Fibroblast of villous mesenchyme (primary cell): Measurements from ENCODE around the gene LRRC7. TPM values are rescaled to one million over a fixed set of nuclear protein-coding genes. Genes with fewer than 3 reads are reported as not detected.

Experiments
- DNase-seq: peaks from one replicate; pipeline ENCODE4 v3.0.0-alpha.2; 2010; ENCODE audit warnings: low read depth
- H3K4me3 ChIP-seq: 2 replicates; pipeline ENCODE4 v1.5.1; 2011; ENCODE audit warnings: low read depth, mild to moderate bottlenecking, low read length
- total RNA-seq: library from RNA; depleted of rRNA; stranded (reverse); fragments of >200 nt; gene quantifications from 2 replicates; pipeline ENCODE4 v1.2.3, GENCODE V29; 2012
- TF ChIP-seq, protein P1 (sequence below): IDR thresholded peaks from 2 replicates; pipeline ENCODE4 v1.5.1; 2012; ENCODE audit warnings: low read depth, mild to moderate bottlenecking, low read length; ENCODE audit not compliant: insufficient read depth

Gene LRRC7
- total RNA-seq, 1 donor, result 0.43 TPM

DNA sequence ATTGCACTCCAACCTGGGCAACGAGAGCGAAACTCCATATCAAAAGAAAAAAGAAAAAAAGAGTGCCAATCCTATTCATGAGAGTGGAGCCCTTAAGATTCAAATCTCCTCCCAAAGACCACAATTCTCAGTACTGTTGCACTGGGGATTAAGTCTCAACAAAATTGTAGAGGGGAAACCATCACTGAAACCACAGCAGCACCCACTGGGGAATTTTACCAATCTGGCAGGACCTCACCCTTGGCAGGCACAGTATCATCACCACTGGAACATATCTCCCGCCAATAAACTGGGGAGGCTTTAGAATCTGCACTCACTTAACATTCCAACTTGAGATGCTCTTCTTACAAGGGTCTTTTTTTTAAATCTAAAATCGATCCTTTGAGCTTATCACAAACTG is 596.6 kb downstream of the LRRC7 start:
- TF ChIP-seq, protein P1, sequence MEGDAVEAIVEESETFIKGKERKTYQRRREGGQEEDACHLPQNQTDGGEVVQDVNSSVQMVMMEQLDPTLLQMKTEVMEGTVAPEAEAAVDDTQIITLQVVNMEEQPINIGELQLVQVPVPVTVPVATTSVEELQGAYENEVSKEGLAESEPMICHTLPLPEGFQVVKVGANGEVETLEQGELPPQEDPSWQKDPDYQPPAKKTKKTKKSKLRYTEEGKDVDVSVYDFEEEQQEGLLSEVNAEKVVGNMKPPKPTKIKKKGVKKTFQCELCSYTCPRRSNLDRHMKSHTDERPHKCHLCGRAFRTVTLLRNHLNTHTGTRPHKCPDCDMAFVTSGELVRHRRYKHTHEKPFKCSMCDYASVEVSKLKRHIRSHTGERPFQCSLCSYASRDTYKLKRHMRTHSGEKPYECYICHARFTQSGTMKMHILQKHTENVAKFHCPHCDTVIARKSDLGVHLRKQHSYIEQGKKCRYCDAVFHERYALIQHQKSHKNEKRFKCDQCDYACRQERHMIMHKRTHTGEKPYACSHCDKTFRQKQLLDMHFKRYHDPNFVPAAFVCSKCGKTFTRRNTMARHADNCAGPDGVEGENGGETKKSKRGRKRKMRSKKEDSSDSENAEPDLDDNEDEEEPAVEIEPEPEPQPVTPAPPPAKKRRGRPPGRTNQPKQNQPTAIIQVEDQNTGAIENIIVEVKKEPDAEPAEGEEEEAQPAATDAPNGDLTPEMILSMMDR, result no peak
- H3K4me3 ChIP-seq, result no peak overlapping the region
- DNase-seq, result no peak

DNA sequence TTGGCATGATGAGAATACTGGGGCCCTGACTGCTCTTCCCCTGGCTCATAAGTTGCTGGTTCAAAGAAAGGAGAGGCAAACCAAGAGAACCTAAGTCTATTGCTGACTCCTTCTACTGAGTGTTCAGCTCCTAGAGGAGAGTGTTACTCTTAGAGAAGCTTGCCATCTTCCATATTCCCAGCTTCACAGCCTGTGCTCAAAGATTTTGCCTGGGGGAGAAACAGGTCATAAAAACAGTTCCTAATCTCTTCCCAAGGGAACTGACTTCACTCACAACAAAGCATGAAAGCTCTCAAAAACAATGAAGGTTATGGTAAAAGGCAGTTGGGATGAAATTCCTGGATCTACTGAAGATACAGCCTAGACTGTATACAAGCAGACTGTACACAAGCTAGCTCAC is 600.6 kb downstream of the LRRC7 start:
- peak; percentile 3 for DNase-seq
- no peak overlapping the region for H3K4me3 ChIP-seq
- TF ChIP-seq, protein P1, result no peak

DNA sequence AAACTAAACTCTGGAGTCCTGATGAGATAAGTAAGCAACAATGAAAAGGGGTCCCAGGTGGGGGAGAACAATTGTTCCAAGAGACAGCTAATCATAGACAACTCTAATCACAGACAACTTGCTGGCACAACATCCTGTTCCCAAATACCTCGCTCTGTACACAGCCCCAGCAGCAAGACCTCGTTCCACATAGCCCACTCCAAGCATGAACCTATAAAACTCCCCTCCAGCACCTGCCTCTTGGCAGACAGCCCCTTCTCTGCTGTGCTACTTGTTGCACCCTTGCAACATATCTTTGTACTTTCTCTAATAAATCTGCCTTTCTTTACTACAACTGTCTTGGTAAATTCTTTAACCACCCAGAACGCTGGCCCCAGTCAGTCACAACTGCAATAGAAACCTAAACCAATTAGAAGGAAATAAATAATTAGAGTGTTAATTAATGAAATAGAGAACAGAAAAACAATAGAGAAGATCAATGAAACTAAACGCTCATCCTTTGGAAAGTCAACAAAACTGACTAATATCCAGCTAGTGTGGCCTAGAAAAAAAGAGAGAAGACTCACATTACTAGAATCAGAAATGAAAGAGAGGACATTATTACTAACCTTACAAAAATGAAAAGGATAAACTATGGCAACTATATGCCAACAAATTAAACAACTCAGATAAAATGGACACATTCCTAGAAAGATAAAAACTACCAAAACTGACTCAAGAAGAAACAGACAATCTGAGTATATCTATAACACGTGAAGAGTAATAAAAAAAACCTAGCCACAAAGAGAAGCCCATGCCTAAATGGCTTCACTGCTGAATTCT is 601.5 kb downstream of the LRRC7 start:
- no peak for DNase-seq
- TF ChIP-seq, protein P1, result no peak
- no peak overlapping the region for H3K4me3 ChIP-seq

DNA sequence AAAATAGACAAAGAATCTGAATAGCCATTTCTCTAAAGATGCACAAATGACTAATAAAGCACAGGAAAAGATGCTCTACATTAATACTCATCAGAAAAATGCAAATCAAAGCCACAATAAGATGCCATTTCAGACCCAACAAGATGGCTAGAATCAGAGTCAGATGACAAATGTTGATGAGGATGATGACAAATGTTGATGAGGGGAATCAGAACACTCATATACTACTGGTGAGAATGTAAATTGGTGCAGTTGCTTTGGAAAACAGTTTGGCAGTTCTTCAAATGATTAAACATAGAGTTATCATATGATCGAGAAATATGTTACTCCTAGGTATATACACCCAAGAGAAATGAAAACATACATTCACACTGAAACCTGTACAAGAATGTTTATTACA is 603.8 kb downstream of the LRRC7 start:
- no peak overlapping the region for H3K4me3 ChIP-seq
- TF ChIP-seq, protein P1, result no peak
- DNase-seq, result no peak
